Esophagus muscularis mucosa (tissue), 4 donors: ENCODE data around the gene CFAP97. TPM values are rescaled to one million over a fixed set of nuclear protein-coding genes. Genes with fewer than 3 reads are reported as not detected.
"Not testable (repeated sequence)": the region's sequence is repeated elsewhere in the genome, so short reads cannot be mapped to it uniquely, and the experiment has no call there.

Source experiments
- DNase-seq: peaks from one replicate; pipeline ENCODE4 v3.0.0-alpha.2; 2017; ENCODE audit errors: extremely low spot score
- H3K27ac ChIP-seq, 4 donors: fragments of 200-600 bp; sonication (generic); replicated peaks in 1 of 4; 1 replicate in 3 of 4; 2 replicates in 1 of 4; pipeline ENCODE4 v1.5.1; 2016 to 2019; ENCODE audit warnings: mild to moderate bottlenecking in 1 of 4
- H3K27me3 ChIP-seq, 4 donors: fragments of 200-600 bp; sonication (generic); one replicate each; pipeline versions ENCODE4 v1.5.1 to v1.6.0; 2016 to 2019
- H3K36me3 ChIP-seq, 4 donors: fragments of 200-600 bp; sonication (generic); one replicate each; pipeline ENCODE4 v1.5.1; 2016 to 2019
- H3K4me1 ChIP-seq, 4 donors: fragments of 200-600 bp; sonication (generic); one replicate each; pipeline ENCODE4 v1.5.1; 2016 to 2019
- H3K4me3 ChIP-seq, 4 donors: fragments of 200-600 bp; sonication (generic); 1 replicate in 2 of 4; 2 replicates in 2 of 4; pipeline ENCODE4 v1.5.1; 2016 to 2019; ENCODE audit warnings: mild to moderate bottlenecking in 4 of 4, moderate library complexity in 1 of 4
- H3K9me3 ChIP-seq, 4 donors: fragments of 200-600 bp; sonication (generic); 1 replicate in 3 of 4; 2 replicates in 1 of 4; pipeline ENCODE4 v1.5.1; 2016 to 2019
- EP300 ChIP-seq: sonication (generic); formaldehyde crosslinking; IDR thresholded peaks from one replicate; pipeline ENCODE4 v1.6.1; 2017; ENCODE audit warnings: antibody characterized with exemption
- POLR2A ChIP-seq: fragments of 450-650 bp; IDR thresholded peaks from one replicate; pipeline ENCODE4 v1.6.1; 2017; ENCODE audit warnings: antibody characterized with exemption, moderate library complexity, mild to moderate bottlenecking, low read depth
- POLR2AphosphoS5 ChIP-seq, 2 donors: sonication (generic); formaldehyde crosslinking; IDR thresholded peaks; one replicate each; pipeline ENCODE4 v1.6.1; 2017; ENCODE audit warnings: antibody characterized with exemption in 2 of 2
- WGBS: methylation state at CpG from one replicate; pipeline ENCODE4 v1.1.5; 2018; 5-methylcytosine and 5-hydroxymethylcytosine counted together
- intact Hi-C: fragments of 100-400 bp; cut with DNase I; formaldehyde crosslinking; loops from one replicate; pipeline ENCODE4 v1.15.1; 2023
- total RNA-seq, 4 donors: library from RNA; depleted of rRNA; stranded (reverse); fragments of >200 nt; gene quantifications; one replicate each; pipeline versions ENCODE4 v1.1.0 to v1.2.1, GENCODE V29; 2016
- TF ChIP-seq, protein P1 (sequence below), 3 experiments: fragments of 200-600 bp in 2 of 3; fragments of 450-650 bp in 1 of 3; sonication (generic) in 2 of 3; IDR thresholded peaks; one replicate each; pipeline ENCODE4 v1.5.1; 2017 to 2019; ENCODE audit warnings: antibody characterized with exemption in 3 of 3, mild to moderate bottlenecking in 2 of 3, moderate library complexity in 1 of 3

The CFAP97 gene
- total RNA-seq, 4 donors from 2014 or later = 30.2 to 36.8 (median 35.1) TPM

DNA sequence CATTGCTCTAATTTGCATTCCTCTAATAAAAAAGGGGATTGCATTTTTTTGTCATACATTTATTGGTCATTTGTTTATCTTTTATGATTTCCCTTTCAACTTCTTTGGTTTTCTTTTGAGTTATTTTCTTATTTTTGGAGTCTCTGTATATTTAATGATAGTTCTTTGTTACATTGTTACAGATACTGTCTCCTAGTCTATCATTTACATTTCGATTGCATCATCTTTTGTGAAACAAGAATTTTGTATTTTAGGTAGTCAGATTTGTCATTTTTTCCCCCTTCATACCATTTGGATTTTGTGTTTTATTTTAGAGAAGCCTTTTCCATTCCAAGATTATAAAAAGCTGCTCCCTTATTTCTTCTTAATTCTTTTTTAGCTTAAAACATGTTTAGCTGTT, 42.7 kb upstream of the CFAP97 start:
- no peak for DNase-seq
- peaks cover 0 to 5% (median 2%) of the 10 kb centered on the region in 4 donors for H3K36me3 ChIP-seq
- H3K4me3 ChIP-seq = no peak overlapping the region
- WGBS = 92% methylated on average over 1 of the region's 1 CpG
- intact Hi-C loops = no loop called here
- H3K27ac ChIP-seq = no peak overlapping the region
- H3K4me1 ChIP-seq = peaks cover 6 to 27% (median 20%) of the 10 kb centered on the region in 4 donors
- no peaks in the 10 kb centered on the region for H3K9me3 ChIP-seq
- TF ChIP-seq POLR2AphosphoS5 (IDR thresholded peaks at IDR 0.05) (no peak), POLR2A (no peak), EP300 (no peak)
- TF ChIP-seq, protein P1, sequence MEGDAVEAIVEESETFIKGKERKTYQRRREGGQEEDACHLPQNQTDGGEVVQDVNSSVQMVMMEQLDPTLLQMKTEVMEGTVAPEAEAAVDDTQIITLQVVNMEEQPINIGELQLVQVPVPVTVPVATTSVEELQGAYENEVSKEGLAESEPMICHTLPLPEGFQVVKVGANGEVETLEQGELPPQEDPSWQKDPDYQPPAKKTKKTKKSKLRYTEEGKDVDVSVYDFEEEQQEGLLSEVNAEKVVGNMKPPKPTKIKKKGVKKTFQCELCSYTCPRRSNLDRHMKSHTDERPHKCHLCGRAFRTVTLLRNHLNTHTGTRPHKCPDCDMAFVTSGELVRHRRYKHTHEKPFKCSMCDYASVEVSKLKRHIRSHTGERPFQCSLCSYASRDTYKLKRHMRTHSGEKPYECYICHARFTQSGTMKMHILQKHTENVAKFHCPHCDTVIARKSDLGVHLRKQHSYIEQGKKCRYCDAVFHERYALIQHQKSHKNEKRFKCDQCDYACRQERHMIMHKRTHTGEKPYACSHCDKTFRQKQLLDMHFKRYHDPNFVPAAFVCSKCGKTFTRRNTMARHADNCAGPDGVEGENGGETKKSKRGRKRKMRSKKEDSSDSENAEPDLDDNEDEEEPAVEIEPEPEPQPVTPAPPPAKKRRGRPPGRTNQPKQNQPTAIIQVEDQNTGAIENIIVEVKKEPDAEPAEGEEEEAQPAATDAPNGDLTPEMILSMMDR (IDR thresholded peaks at IDR 0.05) = no peak
- H3K27me3 ChIP-seq = no peaks in the 10 kb centered on the region

- Histone ChIP-seq H3K27ac (no peak overlapping the region), H3K36me3 (peaks cover 0 to 5% (median 2%) of the 10 kb centered on the region in 4 donors), H3K4me3 (no peak overlapping the region), H3K4me1 (peaks cover 6 to 24% (median 17%) of the 10 kb centered on the region in 4 donors), H3K27me3 (no peaks in the 10 kb centered on the region), H3K9me3 (no peaks in the 10 kb centered on the region)
- intact Hi-C loops = no loop called here
- no peak for DNase-seq
- WGBS = 43% methylated on average over 4 of the region's 4 CpGs
- TF ChIP-seq, protein P1 (IDR thresholded peaks at IDR 0.05) = no peak
- TF ChIP-seq POLR2AphosphoS5 (IDR thresholded peaks at IDR 0.05) = no peak
- TF ChIP-seq EP300 = no peak
- no peak for TF ChIP-seq POLR2A
Observed at GRCh38 chr4:185244763-185245162, 41.0 kb upstream of the CFAP97 start.

- no peak overlapping the region for H3K4me3 ChIP-seq
- peaks cover 0 to 5% (median 2%) of the 10 kb centered on the region in 4 donors for H3K36me3 ChIP-seq
- no peak overlapping the region for H3K27ac ChIP-seq
- no peak for DNase-seq
- intact Hi-C loops = no loop called here
- H3K27me3 ChIP-seq = no peaks in the 10 kb centered on the region
- no peaks in the 10 kb centered on the region for H3K9me3 ChIP-seq
- 100% methylated on average over 4 of the region's 4 CpGs for WGBS
- H3K4me1 ChIP-seq = peaks cover 6 to 24% (median 17%) of the 10 kb centered on the region in 4 donors
- TF ChIP-seq EP300 (no peak), POLR2AphosphoS5 (IDR thresholded peaks at IDR 0.05) (no peak), POLR2A (no peak)
- TF ChIP-seq, protein P1 (IDR thresholded peaks at IDR 0.05) = no peak
Observed at GRCh38 chr4:185243879-185244278, 40.1 kb upstream of the CFAP97 start.

DNA sequence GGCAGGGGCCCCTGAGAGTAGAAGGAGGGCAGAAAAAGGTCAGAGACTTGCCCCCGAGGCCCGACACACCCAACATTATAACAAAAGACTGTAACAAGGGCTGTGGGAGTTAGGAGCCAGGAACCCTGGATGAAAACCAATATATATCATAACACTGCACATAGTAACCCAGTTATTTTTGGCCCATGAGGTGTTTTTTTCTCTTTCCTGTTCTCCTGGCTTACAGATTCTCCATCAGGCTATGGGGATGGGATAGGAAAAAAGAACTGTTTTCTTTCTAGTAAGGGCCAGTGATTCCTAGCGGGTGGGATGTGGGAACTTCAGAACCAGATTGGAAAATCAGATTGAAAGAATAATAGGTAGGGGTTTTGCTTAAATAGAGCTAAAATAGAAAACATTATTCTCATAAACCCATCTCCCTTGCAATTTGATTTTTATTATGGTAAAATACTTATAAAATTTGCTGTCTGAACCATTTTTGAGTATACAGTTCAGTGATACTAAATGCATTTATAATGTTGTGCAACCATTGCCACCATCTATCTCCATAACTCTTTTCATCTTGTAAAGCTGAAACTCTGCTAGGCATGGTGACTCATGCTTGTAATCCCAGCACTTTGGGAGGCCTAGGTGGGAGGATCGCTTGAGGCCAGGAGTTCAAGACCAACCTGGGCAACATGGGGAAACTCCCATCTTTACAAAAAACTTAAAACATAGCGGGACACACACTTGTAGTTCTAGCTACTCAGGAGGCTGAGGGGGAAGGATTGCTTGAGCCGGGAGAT, 39.1 kb upstream of the CFAP97 start:
- Histone ChIP-seq H3K9me3 (no peaks in the 10 kb centered on the region), H3K27ac (no peak overlapping the region), H3K36me3 (peaks cover 0 to 4% (median 0%) of the 10 kb centered on the region in 4 donors), H3K4me3 (no peak overlapping the region), H3K27me3 (no peaks in the 10 kb centered on the region), H3K4me1 (peaks cover 6 to 24% (median 17%) of the 10 kb centered on the region in 4 donors)
- no peak for DNase-seq
- intact Hi-C loops = no loop called here
- 70% methylated on average over 6 of the region's 6 CpGs for WGBS
- TF ChIP-seq EP300 (no peak), POLR2A (no peak), POLR2AphosphoS5 (IDR thresholded peaks at IDR 0.05) (no peak)
- TF ChIP-seq, protein P1 (IDR thresholded peaks at IDR 0.05) = no peak

- H3K4me1 ChIP-seq = peaks cover 12 to 36% (median 28%) of the 10 kb centered on the region in 4 donors
- DNase-seq, intact Hi-C loops, H3K27me3 ChIP-seq, H3K4me3 ChIP-seq, H3K36me3 ChIP-seq, H3K9me3 ChIP-seq, H3K27ac ChIP-seq: not testable (repeated sequence)
- no CpG with 5 or more reads among the region's 32 CpGs for WGBS
Observed at GRCh38 chr4:185240486-185240885, 36.7 kb upstream of the CFAP97 start.
